K562 (cell line): ENCODE data around the gene BMP10. TPM values are rescaled to one million over a fixed set of nuclear protein-coding genes. Genes with fewer than 3 reads are reported as not detected.
A peak's percentile ranks its signal among the peaks of the same experiment; 100 is the strongest.

Experiments used
- ARID1B ChIP-seq: fragments of 450-650 bp; IDR thresholded peaks from 2 replicates; pipeline ENCODE4 v1.6.1; 2016; ENCODE audit warnings: antibody characterized with exemption, mild to moderate bottlenecking, inconsistent platforms
- BCOR ChIP-seq: fragments of 450-650 bp; IDR thresholded peaks from 2 replicates; pipeline ENCODE4 v1.6.1; 2016
- HEY1 ChIP-seq: fragments of 250-450 bp; sonication (Bioruptor Pico); IDR thresholded peaks from 2 replicates; pipeline ENCODE4 v1.5.0; 2020; ENCODE audit warnings: mild to moderate bottlenecking, moderate library complexity, borderline replicate concordance
- HIVEP1 ChIP-seq: fragments of 250-450 bp; sonication (Bioruptor Pico); IDR thresholded peaks from 2 replicates; pipeline ENCODE4 v1.4.0; 2020; ENCODE audit warnings: mild to moderate bottlenecking
- MYC ChIP-seq, 2 experiments: fragments of 250-450 bp in 1 of 2; sonication (Bioruptor Pico) in 1 of 2; IDR thresholded peaks; 2 replicates each; pipeline versions ENCODE4 v1.5.1 to v1.6.1; 2012 to 2021; ENCODE audit warnings: low read depth in 2 of 2, borderline replicate concordance in 1 of 2, improper control_type of control experiment in 1 of 2, low read length in 1 of 2, mild to moderate bottlenecking in 1 of 2, moderate library complexity in 1 of 2
- PHB2 ChIP-seq: fragments of 450-650 bp; IDR thresholded peaks from 2 replicates; pipeline ENCODE4 v1.6.1; 2017; ENCODE audit warnings: low read depth
- POLR2G ChIP-seq: fragments of 200-400 bp; formaldehyde crosslinking; IDR thresholded peaks from 2 replicates; pipeline ENCODE4 v1.6.1; 2017; ENCODE audit warnings: low read depth, mild to moderate bottlenecking, antibody characterized with exemption, low read length, moderate library complexity
- SMARCA4 ChIP-seq: fragments of 450-650 bp; IDR thresholded peaks from 2 replicates; pipeline ENCODE4 v1.6.1; 2016
- SMARCC2 ChIP-seq: fragments of 450-650 bp; IDR thresholded peaks from 2 replicates; pipeline ENCODE4 v1.6.1; 2017; ENCODE audit warnings: antibody characterized with exemption, moderate library complexity, mild to moderate bottlenecking, low read depth
- STAT5A ChIP-seq: IDR thresholded peaks from 2 replicates; pipeline ENCODE4 v1.6.1; 2012; ENCODE audit warnings: low read length, inconsistent platforms, borderline replicate concordance
- TAL1 ChIP-seq: fragments of 450-650 bp; IDR thresholded peaks from 2 replicates; pipeline ENCODE4 v1.6.1; 2016; ENCODE audit warnings: mild to moderate bottlenecking
- XRCC5 ChIP-seq: fragments of 200-400 bp; formaldehyde crosslinking; IDR thresholded peaks from 2 replicates; pipeline ENCODE4 v1.6.1; 2017; ENCODE audit warnings: low read depth, mild to moderate bottlenecking, low read length
- ZFP1 ChIP-seq: fragments of 450-650 bp; formaldehyde crosslinking; IDR thresholded peaks from 2 replicates; pipeline ENCODE4 v1.4.0; 2020; ENCODE audit warnings: mild to moderate bottlenecking, mixed read lengths
- ZFX ChIP-seq: sonication (generic); formaldehyde crosslinking; IDR thresholded peaks from 2 replicates; pipeline ENCODE4 v1.8.0; 2022; ENCODE audit warnings: mild to moderate bottlenecking, missing genetic modification reagents, moderate library complexity
- ZNF23 ChIP-seq: fragments of 250-450 bp; sonication (Bioruptor Pico); IDR thresholded peaks from 2 replicates; pipeline ENCODE4 v1.4.0; 2020; ENCODE audit warnings: mild to moderate bottlenecking
- polyA plus RNA-seq, 8 experiments: library from polyadenylated mRNA; depleted of rRNA in 4 of 8; stranded (reverse) in 5 of 8; unstranded in 3 of 8; fragments of >200 nt; fragmentation: Nextera tagmentation in 2 of 8; fragmentation: Illumina TruSeq in 1 of 8; extraction: Ambion mirVana in 2 of 8; extraction: Trizol in 1 of 8; gene quantifications; 2 replicates each; pipeline versions ENCODE4 v1.2.1 to v1.2.3, GENCODE V29; 2011 to 2014; ENCODE audit warnings: inconsistent platforms in 1 of 8, missing spikeins in 1 of 8
- total RNA-seq, 7 experiments: library from RNA; depleted of rRNA in 6 of 7; stranded (reverse); fragments of >200 nt in 6 of 7; fragmentation: Illumina TruSeq in 2 of 7; extraction: Trizol in 2 of 7; gene quantifications; 2 replicates each; pipeline versions ENCODE4 v1.2.1 to v1.2.3, GENCODE V29; 2011 to 2021; ENCODE audit warnings: low replicate concordance in 1 of 7
- TF ChIP-seq, protein P1 (sequence below): fragments of 450-650 bp; IDR thresholded peaks from 2 replicates; pipeline ENCODE4 v1.6.1; 2018; ENCODE audit not compliant: partially characterized antibody
- TF ChIP-seq, protein P2 (sequence below): sonication (generic); formaldehyde crosslinking; IDR thresholded peaks from 2 replicates; pipeline ENCODE4 v1.9.0; 2022; ENCODE audit warnings: mild to moderate bottlenecking, missing genetic modification reagents
- TF ChIP-seq, protein P3 (sequence below): sonication (generic); formaldehyde crosslinking; IDR thresholded peaks from 2 replicates; pipeline ENCODE4 v1.8.0; 2022; ENCODE audit warnings: missing genetic modification reagents, mild to moderate bottlenecking, borderline replicate concordance
- TF ChIP-seq, protein P4 (sequence below): sonication (generic); formaldehyde crosslinking; IDR thresholded peaks from 2 replicates; pipeline ENCODE4 v1.8.1; 2023; ENCODE audit warnings: mild to moderate bottlenecking, missing genetic modification reagents
- TF ChIP-seq, protein P5 (sequence below): fragments of 450-650 bp; IDR thresholded peaks from 2 replicates; pipeline ENCODE4 v1.6.1; 2017; ENCODE audit warnings: mild to moderate bottlenecking, moderate library complexity

BMP10 gene
- total and polyA plus RNA-seq, 9 of the 15 experiments (the other 6 are each of a cell fraction or from before 2014, with no cell fraction given) = 0.11 to 0.91 (median 0.43) TPM

DNA sequence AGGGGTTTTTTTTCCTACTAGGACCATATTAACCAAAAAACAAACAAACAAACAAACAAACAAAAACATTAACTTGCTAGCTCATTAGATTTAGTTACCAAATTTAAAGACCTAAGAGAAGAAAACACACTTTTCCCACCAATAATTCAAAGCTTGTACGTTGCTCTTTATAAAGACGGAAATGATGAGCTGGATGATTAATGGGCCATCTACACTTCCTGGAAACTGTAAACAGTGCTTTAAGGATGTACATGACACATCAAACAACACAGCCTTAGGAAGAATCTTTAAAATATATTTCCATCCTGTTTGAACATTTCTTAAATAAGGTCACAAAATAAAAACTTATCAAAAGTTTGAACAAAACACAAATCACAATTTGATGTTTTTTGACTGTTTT lies 982 bp downstream of the BMP10 start (continued):
- TF ChIP-seq, protein P1, sequence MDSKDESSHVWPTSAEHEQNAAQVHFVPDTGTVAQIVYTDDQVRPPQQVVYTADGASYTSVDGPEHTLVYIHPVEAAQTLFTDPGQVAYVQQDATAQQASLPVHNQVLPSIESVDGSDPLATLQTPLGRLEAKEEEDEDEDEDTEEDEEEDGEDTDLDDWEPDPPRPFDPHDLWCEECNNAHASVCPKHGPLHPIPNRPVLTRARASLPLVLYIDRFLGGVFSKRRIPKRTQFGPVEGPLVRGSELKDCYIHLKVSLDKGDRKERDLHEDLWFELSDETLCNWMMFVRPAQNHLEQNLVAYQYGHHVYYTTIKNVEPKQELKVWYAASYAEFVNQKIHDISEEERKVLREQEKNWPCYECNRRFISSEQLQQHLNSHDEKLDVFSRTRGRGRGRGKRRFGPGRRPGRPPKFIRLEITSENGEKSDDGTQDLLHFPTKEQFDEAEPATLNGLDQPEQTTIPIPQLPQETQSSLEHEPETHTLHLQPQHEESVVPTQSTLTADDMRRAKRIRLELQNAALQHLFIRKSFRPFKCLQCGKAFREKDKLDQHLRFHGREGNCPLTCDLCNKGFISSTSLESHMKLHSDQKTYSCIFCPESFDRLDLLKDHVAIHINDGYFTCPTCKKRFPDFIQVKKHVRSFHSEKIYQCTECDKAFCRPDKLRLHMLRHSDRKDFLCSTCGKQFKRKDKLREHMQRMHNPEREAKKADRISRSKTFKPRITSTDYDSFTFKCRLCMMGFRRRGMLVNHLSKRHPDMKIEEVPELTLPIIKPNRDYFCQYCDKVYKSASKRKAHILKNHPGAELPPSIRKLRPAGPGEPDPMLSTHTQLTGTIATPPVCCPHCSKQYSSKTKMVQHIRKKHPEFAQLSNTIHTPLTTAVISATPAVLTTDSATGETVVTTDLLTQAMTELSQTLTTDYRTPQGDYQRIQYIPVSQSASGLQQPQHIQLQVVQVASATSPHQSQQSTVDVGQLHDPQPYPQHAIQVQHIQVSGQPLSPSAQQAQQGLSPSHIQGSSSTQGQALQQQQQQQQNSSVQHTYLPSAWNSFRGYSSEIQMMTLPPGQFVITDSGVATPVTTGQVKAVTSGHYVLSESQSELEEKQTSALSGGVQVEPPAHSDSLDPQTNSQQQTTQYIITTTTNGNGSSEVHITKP = no peak
- no peak for TF ChIP-seq ZNF23 (CRISPR knock-in tag)
- TF ChIP-seq, protein P2, sequence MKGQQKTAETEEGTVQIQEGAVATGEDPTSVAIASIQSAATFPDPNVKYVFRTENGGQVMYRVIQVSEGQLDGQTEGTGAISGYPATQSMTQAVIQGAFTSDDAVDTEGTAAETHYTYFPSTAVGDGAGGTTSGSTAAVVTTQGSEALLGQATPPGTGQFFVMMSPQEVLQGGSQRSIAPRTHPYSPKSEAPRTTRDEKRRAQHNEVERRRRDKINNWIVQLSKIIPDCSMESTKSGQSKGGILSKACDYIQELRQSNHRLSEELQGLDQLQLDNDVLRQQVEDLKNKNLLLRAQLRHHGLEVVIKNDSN = no peak
- TF ChIP-seq HEY1 (CRISPR knock-in tag) = no peak
- TF ChIP-seq ARID1B = peak; percentile 63
- TF ChIP-seq PHB2 = no peak
- TF ChIP-seq POLR2G = no peak
- TF ChIP-seq HIVEP1 (CRISPR knock-in tag) = no peak
- TF ChIP-seq MYC (IDR thresholded peaks at IDR 0.05; ENCODE audit: low read depth, low read length) = no peak
- no peak for TF ChIP-seq MYC (CRISPR knock-in tag; IDR thresholded peaks at IDR 0.05; ENCODE audit: borderline replicate concordance, low read depth)
- TF ChIP-seq SMARCC2 = peak; percentile 33; the same call in 1 of the 2 replicates
- TF ChIP-seq ZFP1 (CRISPR knock-in tag) = no peak
- TF ChIP-seq XRCC5 = no peak
- no peak for TF ChIP-seq BCOR
- TF ChIP-seq STAT5A = peak; percentile 71
- TF ChIP-seq, protein P3, sequence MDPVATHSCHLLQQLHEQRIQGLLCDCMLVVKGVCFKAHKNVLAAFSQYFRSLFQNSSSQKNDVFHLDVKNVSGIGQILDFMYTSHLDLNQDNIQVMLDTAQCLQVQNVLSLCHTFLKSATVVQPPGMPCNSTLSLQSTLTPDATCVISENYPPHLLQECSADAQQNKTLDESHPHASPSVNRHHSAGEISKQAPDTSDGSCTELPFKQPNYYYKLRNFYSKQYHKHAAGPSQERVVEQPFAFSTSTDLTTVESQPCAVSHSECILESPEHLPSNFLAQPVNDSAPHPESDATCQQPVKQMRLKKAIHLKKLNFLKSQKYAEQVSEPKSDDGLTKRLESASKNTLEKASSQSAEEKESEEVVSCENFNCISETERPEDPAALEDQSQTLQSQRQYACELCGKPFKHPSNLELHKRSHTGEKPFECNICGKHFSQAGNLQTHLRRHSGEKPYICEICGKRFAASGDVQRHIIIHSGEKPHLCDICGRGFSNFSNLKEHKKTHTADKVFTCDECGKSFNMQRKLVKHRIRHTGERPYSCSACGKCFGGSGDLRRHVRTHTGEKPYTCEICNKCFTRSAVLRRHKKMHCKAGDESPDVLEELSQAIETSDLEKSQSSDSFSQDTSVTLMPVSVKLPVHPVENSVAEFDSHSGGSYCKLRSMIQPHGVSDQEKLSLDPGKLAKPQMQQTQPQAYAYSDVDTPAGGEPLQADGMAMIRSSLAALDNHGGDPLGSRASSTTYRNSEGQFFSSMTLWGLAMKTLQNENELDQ (CRISPR knock-in tag) = no peak
- TF ChIP-seq, protein P4, sequence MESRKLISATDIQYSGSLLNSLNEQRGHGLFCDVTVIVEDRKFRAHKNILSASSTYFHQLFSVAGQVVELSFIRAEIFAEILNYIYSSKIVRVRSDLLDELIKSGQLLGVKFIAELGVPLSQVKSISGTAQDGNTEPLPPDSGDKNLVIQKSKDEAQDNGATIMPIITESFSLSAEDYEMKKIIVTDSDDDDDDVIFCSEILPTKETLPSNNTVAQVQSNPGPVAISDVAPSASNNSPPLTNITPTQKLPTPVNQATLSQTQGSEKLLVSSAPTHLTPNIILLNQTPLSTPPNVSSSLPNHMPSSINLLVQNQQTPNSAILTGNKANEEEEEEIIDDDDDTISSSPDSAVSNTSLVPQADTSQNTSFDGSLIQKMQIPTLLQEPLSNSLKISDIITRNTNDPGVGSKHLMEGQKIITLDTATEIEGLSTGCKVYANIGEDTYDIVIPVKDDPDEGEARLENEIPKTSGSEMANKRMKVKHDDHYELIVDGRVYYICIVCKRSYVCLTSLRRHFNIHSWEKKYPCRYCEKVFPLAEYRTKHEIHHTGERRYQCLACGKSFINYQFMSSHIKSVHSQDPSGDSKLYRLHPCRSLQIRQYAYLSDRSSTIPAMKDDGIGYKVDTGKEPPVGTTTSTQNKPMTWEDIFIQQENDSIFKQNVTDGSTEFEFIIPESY (CRISPR knock-in tag) = no peak
- peak; percentile 54; the same call in 1 of the 2 replicates for TF ChIP-seq SMARCA4
- TF ChIP-seq, protein P5, sequence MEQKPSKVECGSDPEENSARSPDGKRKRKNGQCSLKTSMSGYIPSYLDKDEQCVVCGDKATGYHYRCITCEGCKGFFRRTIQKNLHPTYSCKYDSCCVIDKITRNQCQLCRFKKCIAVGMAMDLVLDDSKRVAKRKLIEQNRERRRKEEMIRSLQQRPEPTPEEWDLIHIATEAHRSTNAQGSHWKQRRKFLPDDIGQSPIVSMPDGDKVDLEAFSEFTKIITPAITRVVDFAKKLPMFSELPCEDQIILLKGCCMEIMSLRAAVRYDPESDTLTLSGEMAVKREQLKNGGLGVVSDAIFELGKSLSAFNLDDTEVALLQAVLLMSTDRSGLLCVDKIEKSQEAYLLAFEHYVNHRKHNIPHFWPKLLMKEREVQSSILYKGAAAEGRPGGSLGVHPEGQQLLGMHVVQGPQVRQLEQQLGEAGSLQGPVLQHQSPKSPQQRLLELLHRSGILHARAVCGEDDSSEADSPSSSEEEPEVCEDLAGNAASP = no peak
- no peak for TF ChIP-seq TAL1
- no peak for TF ChIP-seq ZFX
